Activated naive CD4-positive, alpha-beta T cell treated with anti-CD3 and anti-CD28 coated beads, Interleukin-2, amount 50 U/mL, for 72 hours (primary cell): ENCODE data around the gene STN1. TPM values are rescaled to one million over a fixed set of nuclear protein-coding genes. Genes with fewer than 3 reads are reported as not detected.

Source experiments
- ATAC-seq, 2 donors: fragments of 150-1000 bp; cut with Tn5 transposase; 2 replicates each; pipeline ENCODE4 v1.10.0; 2021; ENCODE audit warnings: mild to moderate bottlenecking in 2 of 2, moderate library complexity in 2 of 2
- DNase-seq, 2 donors: peaks; one replicate each; pipeline ENCODE4 v3.0.0; 2021 to 2022; ENCODE audit warnings: low spot score in 2 of 2
- H3K27ac Mint-ChIP-seq, 2 donors: one replicate each; pipeline ENCODE4 v1.8.0; 2022; ENCODE audit warnings: mild to moderate bottlenecking in 2 of 2, mixed read lengths in 2 of 2
- H3K36me3 Mint-ChIP-seq, 2 donors: one replicate each; pipeline ENCODE4 v1.8.0; 2022; ENCODE audit warnings: mixed read lengths in 2 of 2
- H3K9me3 Mint-ChIP-seq, 2 donors: one replicate each; pipeline ENCODE4 v1.8.0; 2022; ENCODE audit warnings: mixed read lengths in 2 of 2
- total RNA-seq, 2 donors: library from RNA; stranded (reverse); gene quantifications; one replicate each; pipeline ENCODE4 v1.2.3, GENCODE V29; 2022

Gene STN1
- total RNA-seq, 2 donors from 2014 or later, result 38.6 to 54.5 TPM

GRCh38 chr10:103858360-103858759 is 59.6 kb downstream of the STN1 start:
- Mint-ChIP-seq H3K9me3 (no peaks in the 10 kb centered on the region), H3K36me3 (no peaks in the 10 kb centered on the region), H3K27ac (no peak overlapping the region)
- DNase-seq, result no peak
- no peak for ATAC-seq

- ATAC-seq (no peak), DNase-seq (no peak)
- no peaks in the 10 kb centered on the region for H3K36me3 Mint-ChIP-seq
- no peak overlapping the region for H3K27ac Mint-ChIP-seq
- H3K9me3 Mint-ChIP-seq, result no peaks in the 10 kb centered on the region
These were observed 61.2 kb downstream of the STN1 start for GRCh38 chr10:103856797-103857170.

DNA sequence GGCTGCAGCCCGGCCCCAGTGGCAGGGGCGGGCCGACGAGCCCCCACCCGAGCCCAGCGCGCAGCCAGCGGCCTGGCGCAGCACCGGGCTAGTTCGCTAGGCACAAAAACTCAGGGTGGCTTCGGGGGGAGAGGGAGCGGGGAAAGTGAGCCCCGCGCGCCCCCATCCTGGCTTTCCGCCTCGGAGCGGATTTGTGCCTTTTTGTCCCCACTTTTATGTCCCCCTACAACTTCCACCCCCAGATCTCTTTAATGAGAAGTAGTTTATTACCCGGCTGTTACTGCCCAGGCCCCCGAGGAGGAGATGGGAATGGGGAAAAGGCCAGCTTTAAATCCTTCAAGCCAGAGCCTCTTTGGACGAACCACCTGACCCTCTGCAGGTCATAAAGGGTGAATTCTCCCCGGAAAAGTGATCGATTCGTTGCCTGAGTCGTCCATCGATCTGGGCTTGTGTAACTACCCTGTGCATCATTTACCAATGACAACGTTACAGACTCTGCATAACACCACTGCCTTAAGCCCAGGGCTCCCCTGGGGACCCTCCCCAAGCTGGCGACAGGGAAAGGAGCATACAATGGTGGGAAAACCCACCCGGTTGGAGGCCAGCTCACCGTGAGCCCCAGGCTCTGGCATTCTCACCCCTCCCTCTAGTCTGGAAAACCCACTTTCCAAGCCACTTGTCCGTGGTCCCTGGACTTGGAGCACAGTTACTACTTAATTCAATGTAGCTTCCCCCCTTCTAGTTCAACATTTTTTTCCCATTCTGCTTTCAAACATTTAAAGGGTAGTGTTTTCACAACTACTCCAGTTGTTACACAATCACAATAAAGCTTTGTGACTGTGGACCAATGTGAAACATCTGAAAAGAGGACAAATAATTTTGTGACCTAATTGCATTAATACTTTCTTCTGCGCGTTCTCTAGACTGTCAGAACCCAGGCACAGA is 61.9 kb downstream of the STN1 start:
- no peaks in the 10 kb centered on the region for H3K36me3 Mint-ChIP-seq

GRCh38 chr10:103855424-103855823 is 62.6 kb downstream of the STN1 start, which contains the start of gene SH3PXD2A:
Gene SH3PXD2A (minus strand): TSS chr10:103855576. CDS start chr10:103855266, 310 bp downstream.
- ATAC-seq (peak; percentile 39 to 67), DNase-seq (peak in 1 of 2 donors; percentile 38)
- H3K36me3 Mint-ChIP-seq, result no peaks in the 10 kb centered on the region
- H3K9me3 Mint-ChIP-seq, result no peaks in the 10 kb centered on the region
- no peak within 1 kb of the TSS for H3K27ac Mint-ChIP-seq

More for the DNA sequence above, 61.9 kb downstream of the STN1 start:
- DNase-seq (no peak), ATAC-seq (peak in 1 of 2 donors; percentile 8)
- Mint-ChIP-seq H3K9me3 (no peaks in the 10 kb centered on the region), H3K27ac (no peak overlapping the region)

DNA sequence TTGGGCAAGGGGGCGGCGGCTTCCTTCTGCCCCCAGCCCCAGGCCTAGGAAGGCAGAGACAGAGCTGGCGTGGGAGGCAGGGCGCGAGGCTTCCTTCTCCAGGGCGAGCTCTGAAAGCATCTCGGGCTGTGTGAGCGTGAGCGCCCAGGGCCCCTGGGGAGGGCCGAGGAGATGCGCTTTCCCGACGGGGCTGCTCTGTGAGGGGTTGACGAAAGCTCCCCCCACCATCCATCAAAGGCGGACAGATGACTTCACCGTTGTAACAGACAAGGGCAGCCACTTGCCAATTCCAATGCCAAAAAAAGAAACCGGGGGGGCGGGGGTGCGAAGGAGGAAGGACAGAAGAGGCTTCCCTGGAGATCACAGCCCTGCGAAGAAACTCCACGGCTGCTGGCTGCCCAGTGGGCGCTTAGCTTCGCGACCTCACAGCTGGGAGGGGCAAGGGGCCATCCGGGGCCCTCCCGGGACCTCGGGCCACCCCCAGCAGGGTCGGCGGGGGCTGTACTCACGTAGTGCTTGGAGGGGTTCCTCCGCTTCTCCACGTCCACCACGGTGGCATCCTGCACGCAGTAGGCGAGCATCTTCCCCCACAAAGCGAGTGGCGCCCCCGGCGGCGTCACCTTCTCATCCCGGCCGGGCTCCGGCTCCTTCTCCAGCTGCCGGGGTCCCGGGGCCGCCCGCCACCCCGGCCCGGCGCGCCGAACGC is 63.1 kb downstream of the STN1 start:
- DNase-seq (peak in 1 of 2 donors; percentile 26), ATAC-seq (peak; percentile 42 to 45)
- no peak overlapping the region for H3K27ac Mint-ChIP-seq
- H3K9me3 Mint-ChIP-seq, result no peaks in the 10 kb centered on the region
- H3K36me3 Mint-ChIP-seq, result no peaks in the 10 kb centered on the region

DNA sequence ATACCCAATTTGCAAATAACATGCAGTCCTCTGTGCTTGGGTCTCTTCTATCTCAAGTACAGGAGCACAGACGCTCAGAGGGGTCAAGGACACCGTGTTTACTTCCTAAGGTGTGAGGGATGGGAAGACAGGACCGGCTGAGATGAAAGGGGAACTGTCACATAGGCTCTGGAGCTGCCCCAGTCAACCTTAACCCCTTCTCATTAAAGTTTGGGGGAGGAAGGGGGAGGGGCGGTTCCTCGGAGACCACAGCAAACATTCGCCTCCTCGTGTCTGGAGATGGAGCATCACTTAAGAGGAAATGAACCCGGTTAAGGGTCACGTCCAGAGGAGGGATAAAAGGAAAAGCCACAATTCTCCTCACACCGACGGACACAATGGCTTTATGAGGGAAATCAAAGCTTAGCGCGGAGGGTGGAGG is 63.7 kb downstream of the STN1 start:
- ATAC-seq (no peak), DNase-seq (no peak)
- H3K9me3 Mint-ChIP-seq, result no peaks in the 10 kb centered on the region
- peak overlapping the region in 1 of 2 donors; percentile 77 for H3K27ac Mint-ChIP-seq
- no peaks in the 10 kb centered on the region for H3K36me3 Mint-ChIP-seq

DNA sequence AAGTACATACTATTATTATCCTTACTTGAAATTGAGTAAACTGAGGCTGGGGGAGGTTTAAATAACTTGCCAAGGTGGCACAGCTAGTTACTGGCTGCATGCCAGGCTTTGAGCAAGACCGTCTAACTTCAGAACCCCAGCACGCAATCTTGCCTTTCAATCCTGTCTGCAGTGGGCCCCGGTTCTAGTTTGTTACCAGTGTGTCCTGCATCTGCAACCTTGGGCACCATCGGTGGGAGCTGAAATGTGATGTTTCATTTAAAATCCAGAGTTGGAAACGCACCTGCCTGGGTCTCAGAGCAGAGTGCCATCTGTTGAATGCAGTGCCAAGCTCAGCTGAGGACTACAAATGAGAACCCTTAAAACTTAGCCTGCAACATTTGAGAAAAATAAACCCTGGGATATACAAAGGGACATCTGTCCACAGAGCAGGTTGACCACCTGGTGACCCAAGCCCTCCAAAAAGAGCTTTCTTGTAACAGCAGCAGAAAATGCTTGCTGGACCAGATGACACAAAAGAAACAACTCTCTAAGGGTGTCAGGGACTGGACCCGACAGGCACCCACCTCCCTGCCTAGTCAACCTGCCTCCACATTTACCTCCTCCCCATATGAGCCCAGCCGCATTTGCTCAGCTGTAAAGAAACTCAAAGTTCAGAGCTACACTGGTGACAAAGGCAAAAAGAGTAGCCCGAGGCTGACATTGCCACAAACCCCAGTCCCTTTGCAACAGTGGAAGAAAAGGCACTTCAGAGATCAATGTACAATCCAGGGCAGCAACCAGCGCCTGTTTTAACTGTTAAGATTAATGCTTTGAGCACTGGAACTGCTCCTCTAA is 64.3 kb downstream of the STN1 start:
- no peak for ATAC-seq
- DNase-seq, result no peak
- H3K27ac Mint-ChIP-seq, result peak overlapping the region in 1 of 2 donors; percentile 77

DNA sequence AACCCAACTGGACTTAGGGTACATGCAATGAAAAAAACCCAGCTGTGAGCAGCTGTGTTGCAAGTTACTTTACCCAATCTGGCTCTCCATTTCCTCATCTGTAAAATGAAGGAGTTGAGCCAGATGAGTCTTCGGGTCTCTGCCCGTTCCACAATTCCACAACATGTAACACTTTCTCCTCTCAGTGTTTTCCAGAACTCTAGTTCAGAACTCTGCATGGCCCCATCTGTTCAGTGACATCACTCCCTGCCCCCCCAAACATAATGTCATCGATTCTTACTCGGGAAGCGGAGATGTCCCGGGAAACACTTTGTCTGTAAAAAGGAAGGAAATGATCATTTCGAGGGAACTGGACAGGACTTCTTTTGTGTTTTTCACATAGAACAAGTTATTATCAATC is 65.1 kb downstream of the STN1 start:
- Mint-ChIP-seq H3K27ac (no peak overlapping the region), H3K9me3 (no peaks in the 10 kb centered on the region), H3K36me3 (no peaks in the 10 kb centered on the region)
- DNase-seq (no peak), ATAC-seq (no peak)

More for the DNA sequence above, 64.3 kb downstream of the STN1 start:
- H3K36me3 Mint-ChIP-seq, result no peaks in the 10 kb centered on the region
- H3K9me3 Mint-ChIP-seq, result no peaks in the 10 kb centered on the region

DNA sequence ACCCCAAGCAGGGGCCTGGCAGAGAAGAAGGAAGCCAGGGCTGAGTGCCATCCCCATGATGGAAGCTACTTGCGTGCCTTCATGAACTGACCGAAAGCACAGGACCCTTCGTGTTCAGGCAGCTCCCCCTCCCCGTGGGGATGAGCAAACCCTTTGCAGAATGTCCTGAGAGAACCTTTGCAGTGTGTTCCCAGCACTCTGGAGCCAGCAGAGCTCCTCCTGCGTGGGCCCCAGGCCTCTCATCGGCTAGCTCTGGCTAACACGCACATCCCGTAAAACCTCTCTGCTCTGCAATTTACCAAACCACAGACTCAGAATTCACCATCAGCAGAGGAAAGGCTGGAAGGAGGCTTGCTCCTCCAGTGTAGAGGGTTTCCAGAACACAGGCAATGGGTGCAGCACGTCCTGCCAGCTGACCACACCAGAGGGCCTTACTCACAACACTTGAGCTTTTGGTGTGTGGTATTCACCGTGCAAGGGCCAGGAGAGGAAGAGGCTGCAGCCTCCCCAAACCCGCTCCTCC is 65.7 kb downstream of the STN1 start:
- no peaks in the 10 kb centered on the region for H3K36me3 Mint-ChIP-seq
- no peak for DNase-seq
- H3K9me3 Mint-ChIP-seq, result no peaks in the 10 kb centered on the region
- H3K27ac Mint-ChIP-seq, result no peak overlapping the region
- ATAC-seq, result no peak

GRCh38 chr10:103851261-103851660 is 66.7 kb downstream of the STN1 start:
- Mint-ChIP-seq H3K27ac (no peak overlapping the region), H3K36me3 (no peaks in the 10 kb centered on the region), H3K9me3 (no peaks in the 10 kb centered on the region)
- DNase-seq (no peak), ATAC-seq (no peak)

DNA sequence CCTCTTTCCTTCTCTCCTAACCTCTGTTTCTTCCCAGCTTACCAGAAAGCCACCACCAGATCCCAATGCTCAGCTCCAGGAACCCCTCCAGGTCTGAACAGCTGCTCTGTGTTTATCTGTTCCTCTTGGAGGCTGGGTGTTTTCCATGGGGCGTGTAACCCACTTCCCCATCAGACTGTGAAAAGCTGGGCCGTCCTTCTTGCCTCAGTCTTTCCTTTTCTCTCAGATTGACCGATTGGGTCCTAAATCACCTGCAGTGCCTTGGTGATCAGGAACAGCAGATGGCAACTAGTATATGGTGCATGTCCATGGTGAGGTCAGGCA is 67.5 kb downstream of the STN1 start:
- DNase-seq (no peak), ATAC-seq (no peak)
- Mint-ChIP-seq H3K9me3 (no peaks in the 10 kb centered on the region), H3K36me3 (no peaks in the 10 kb centered on the region), H3K27ac (no peak overlapping the region)

- no peaks in the 10 kb centered on the region for H3K9me3 Mint-ChIP-seq
- no peak for DNase-seq
- no peak overlapping the region for H3K27ac Mint-ChIP-seq
- no peak for ATAC-seq
- H3K36me3 Mint-ChIP-seq, result no peaks in the 10 kb centered on the region
These were observed 68.0 kb downstream of the STN1 start for GRCh38 chr10:103849880-103850571.

DNA sequence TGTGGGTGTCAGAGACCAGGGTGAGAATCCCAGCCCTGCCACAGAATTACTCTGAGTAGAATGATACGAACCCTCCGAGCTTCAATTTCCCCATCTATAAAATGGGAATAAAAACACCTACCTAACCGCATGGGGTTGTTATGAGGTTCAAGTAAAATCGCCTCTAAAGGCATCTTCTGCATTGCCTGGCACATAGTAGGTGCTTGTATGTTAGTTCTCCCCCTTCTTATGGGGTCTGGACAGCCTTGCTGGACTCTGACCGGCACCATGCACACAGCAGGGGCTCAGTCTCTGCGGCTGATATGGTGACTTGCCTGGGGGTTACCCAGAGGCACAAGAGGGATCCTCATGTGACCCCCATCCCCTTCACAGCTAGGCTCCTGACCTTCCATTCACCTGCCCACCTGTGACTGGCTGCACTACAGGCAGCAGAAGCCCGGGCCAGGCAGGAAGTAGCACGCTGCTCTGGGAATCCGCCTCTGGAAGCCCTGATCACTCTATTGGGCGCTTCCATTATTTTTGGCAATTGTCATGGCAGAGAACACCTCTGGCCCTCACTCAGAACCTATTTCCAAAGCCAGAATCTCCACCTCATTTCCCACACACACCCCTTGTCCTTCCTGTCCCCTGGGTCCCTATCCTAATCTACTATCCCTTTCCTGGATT is 68.6 kb downstream of the STN1 start:
- no peaks in the 10 kb centered on the region for H3K36me3 Mint-ChIP-seq
- H3K9me3 Mint-ChIP-seq, result no peaks in the 10 kb centered on the region
- no peak for ATAC-seq
- no peak overlapping the region for H3K27ac Mint-ChIP-seq
- no peak for DNase-seq

- no peaks in the 10 kb centered on the region for H3K36me3 Mint-ChIP-seq
- ATAC-seq, result peak in 1 of 2 donors; percentile 51
- H3K27ac Mint-ChIP-seq, result no peak overlapping the region
- no peak for DNase-seq
- H3K9me3 Mint-ChIP-seq, result no peaks in the 10 kb centered on the region
These were observed 70.0 kb downstream of the STN1 start for GRCh38 chr10:103847909-103848468.

GRCh38 chr10:103847346-103847745 is 70.6 kb downstream of the STN1 start:
- no peak for DNase-seq
- ATAC-seq, result no peak
- Mint-ChIP-seq H3K27ac (no peak overlapping the region), H3K9me3 (no peaks in the 10 kb centered on the region), H3K36me3 (no peaks in the 10 kb centered on the region)
